CD14-positive monocyte (primary cell): ENCODE measurements around the gene RFX7. TPM values are rescaled to one million over a fixed set of nuclear protein-coding genes. Genes with fewer than 3 reads are reported as not detected.

Experiments
- DNase-seq, 3 donors: peaks; one replicate each; pipeline ENCODE4 v3.0.0-alpha.2; 2011 to 2022
- H2AFZ ChIP-seq: 2 replicates; pipeline ENCODE4 v1.6.0; 2012; ENCODE audit warnings: mild to moderate bottlenecking, low read depth, low read length, inconsistent platforms; ENCODE audit not compliant: insufficient read depth, poor library complexity, severe bottlenecking
- H3K27ac ChIP-seq, 2 donors: 1 replicate in 1 of 2; 2 replicates in 1 of 2; pipeline ENCODE4 v1.5.1; 2012 to 2013; ENCODE audit warnings: low read length in 2 of 2, control low read depth in 1 of 2, inconsistent platforms in 1 of 2, low read depth in 1 of 2, mild to moderate bottlenecking in 1 of 2
- H3K27me3 ChIP-seq, 2 donors: one replicate each; pipeline versions ENCODE4 v1.6.0 to v1.6.1; 2011 to 2013; ENCODE audit warnings: low read length in 2 of 2; ENCODE audit not compliant: control insufficient read depth in 2 of 2, insufficient read depth in 2 of 2
- H3K36me3 ChIP-seq, 2 donors: replicated peaks in 1 of 2; 1 replicate in 1 of 2; 2 replicates in 1 of 2; pipeline versions ENCODE4 v1.5.1 to v1.6.1; 2012 to 2013; ENCODE audit warnings: low read length in 2 of 2, control low read depth in 1 of 2, inconsistent platforms in 1 of 2, mild to moderate bottlenecking in 1 of 2; ENCODE audit not compliant: insufficient read depth in 2 of 2, control insufficient read depth in 1 of 2
- H3K4me1 ChIP-seq, 2 donors: 1 replicate in 1 of 2; 2 replicates in 1 of 2; pipeline versions ENCODE4 v1.5.1 to v1.6.1; 2012 to 2013; ENCODE audit warnings: low read length in 2 of 2, control low read depth in 1 of 2, inconsistent platforms in 1 of 2, mild to moderate bottlenecking in 1 of 2, moderate library complexity in 1 of 2; ENCODE audit not compliant: insufficient read depth in 2 of 2, control insufficient read depth in 1 of 2
- H3K4me2 ChIP-seq: replicated peaks from 2 replicates; pipeline ENCODE3; 2012; ENCODE audit warnings: low read length, moderate library complexity, mild to moderate bottlenecking; ENCODE audit not compliant: poor library complexity, severe bottlenecking; ENCODE audit errors: extremely low read depth
- H3K4me3 ChIP-seq, 3 experiments: fragments of 200-600 bp in 1 of 3; sonication (generic) in 1 of 3; replicated peaks in 1 of 3; 1 replicate in 2 of 3; 2 replicates in 1 of 3; pipeline ENCODE4 v1.5.1; 2011 to 2013; ENCODE audit warnings: low read length in 3 of 3, mild to moderate bottlenecking in 3 of 3, control low read depth in 2 of 3, low read depth in 2 of 3, inconsistent platforms in 1 of 3, moderate library complexity in 1 of 3
- H3K79me2 ChIP-seq: 2 replicates; pipeline ENCODE4 v1.6.0; 2012; ENCODE audit warnings: mild to moderate bottlenecking, control low read depth, inconsistent platforms, low read length, moderate library complexity; ENCODE audit not compliant: insufficient read depth
- H3K9ac ChIP-seq: 2 replicates; pipeline ENCODE4 v1.6.0; 2017; ENCODE audit warnings: low read length, mild to moderate bottlenecking; ENCODE audit not compliant: insufficient read depth, poor library complexity, severe bottlenecking
- H3K9me3 ChIP-seq, 2 donors: replicated peaks in 1 of 2; 1 replicate in 1 of 2; 2 replicates in 1 of 2; pipeline versions ENCODE4 v1.5.1 to v1.6.1; 2012 to 2013; ENCODE audit warnings: low read length in 2 of 2, control low read depth in 1 of 2; ENCODE audit not compliant: control insufficient read depth in 1 of 2, insufficient read depth in 1 of 2
- H4K20me1 ChIP-seq: 2 replicates; pipeline ENCODE4 v1.6.0; 2012; ENCODE audit warnings: mild to moderate bottlenecking, low read length, control low read depth, moderate library complexity; ENCODE audit not compliant: insufficient read depth
- H3K27ac Mint-ChIP-seq, 7 donors: one replicate each; pipeline ENCODE4 v1.8.0; 2020; ENCODE audit warnings: mild to moderate bottlenecking in 7 of 7, mixed read lengths in 7 of 7, moderate library complexity in 6 of 7, inconsistent platforms in 2 of 7
- H3K27me3 Mint-ChIP-seq, 3 donors: one replicate each; pipeline ENCODE4 v1.8.0; 2021 to 2022; ENCODE audit warnings: low read depth in 3 of 3, mild to moderate bottlenecking in 3 of 3, mixed read lengths in 3 of 3, moderate library complexity in 3 of 3, inconsistent platforms in 1 of 3
- H3K36me3 Mint-ChIP-seq, 2 donors: one replicate each; pipeline ENCODE4 v1.8.0; 2020; ENCODE audit warnings: mixed read lengths in 2 of 2, inconsistent platforms in 1 of 2, mild to moderate bottlenecking in 1 of 2
- H3K4me1 Mint-ChIP-seq: one replicate; pipeline ENCODE4 v1.8.0; 2020; ENCODE audit warnings: mild to moderate bottlenecking, mixed read lengths
- H3K4me3 Mint-ChIP-seq, 2 donors: one replicate each; pipeline ENCODE4 v1.8.0; 2020; ENCODE audit warnings: mild to moderate bottlenecking in 2 of 2, mixed read lengths in 2 of 2, moderate library complexity in 1 of 2
- H3K9me3 Mint-ChIP-seq, 7 donors: one replicate each; pipeline ENCODE4 v1.8.0; 2020 to 2022; ENCODE audit warnings: mixed read lengths in 7 of 7, mild to moderate bottlenecking in 6 of 7, moderate library complexity in 6 of 7, inconsistent platforms in 2 of 7
- CTCF ChIP-seq: fragments of 200-600 bp; IDR thresholded peaks from one replicate; pipeline ENCODE4 v1.8.0; 2022; ENCODE audit warnings: antibody characterized with exemption, mild to moderate bottlenecking
- WGBS: methylation state at CpG from one replicate; pipeline ENCODE4 v1.1.5; 2013; ENCODE audit warnings: missing lambda C conversion rate; ENCODE audit not compliant: insufficient coverage; 5-methylcytosine and 5-hydroxymethylcytosine counted together
- intact Hi-C, 2 donors: fragments of 100-400 bp; cut with micrococcal nuclease; formaldehyde crosslinking; loops; one replicate each; pipeline versions ENCODE4 v1.15.0 to v1.15.1; 2023
- polyA plus RNA-seq, 3 donors: library from polyadenylated mRNA; depleted of rRNA in 1 of 3; unstranded in 2 of 3; stranded (reverse) in 1 of 3; fragments of 300-500 nt in 2 of 3; fragments of >200 nt in 1 of 3; fragmentation: Illumina TruSeq in 2 of 3; gene quantifications; 1 replicate in 2 of 3; 2 replicates in 1 of 3; pipeline ENCODE4 v1.2.3, GENCODE V29; 2012 to 2021

RFX7 gene
- polyA plus RNA-seq, 3 donors, result 1.0 to 2.9 (median 1.2) TPM

GRCh38 chr15:56076640-56077039 is 167.0 kb downstream of the RFX7 start:
- Histone ChIP-seq H3K4me3 (no peak overlapping the region), H3K36me3 (no peaks in the 10 kb centered on the region), H3K27me3 (no peaks in the 10 kb centered on the region), H3K4me2 (no peak overlapping the region), H2AFZ (no peak overlapping the region), H4K20me1 (no peaks in the 10 kb centered on the region), H3K9ac (no peak overlapping the region), H3K79me2 (no peaks in the 10 kb centered on the region), H3K4me1 (no peaks in the 10 kb centered on the region), H3K27ac (no peak overlapping the region), H3K9me3 (no peaks in the 10 kb centered on the region)
- peaks cover 0 to 3% (median 0%) of the 10 kb centered on the region in 3 donors for H3K27me3 Mint-ChIP-seq
- no peaks in the 10 kb centered on the region for H3K36me3 Mint-ChIP-seq
- no peak overlapping the region for H3K27ac Mint-ChIP-seq
- WGBS, result no CpG with 5 or more reads among the region's 2 CpGs
- no peak overlapping the region for H3K4me3 Mint-ChIP-seq
- TF ChIP-seq CTCF, result no peak
- intact Hi-C loops, result no loop called here
- no peak for DNase-seq
- peaks cover 4 to 14% (median 8%) of the 10 kb centered on the region in 7 donors for H3K9me3 Mint-ChIP-seq
- H3K4me1 Mint-ChIP-seq, result no peaks in the 10 kb centered on the region

GRCh38 chr15:56074481-56075265 is 169.0 kb downstream of the RFX7 start:
- H3K9me3 Mint-ChIP-seq, result peaks cover 1 to 15% (median 10%) of the 10 kb centered on the region in 7 donors
- intact Hi-C loops, result no loop called here
- Histone ChIP-seq H3K4me1 (no peaks in the 10 kb centered on the region), H3K79me2 (no peaks in the 10 kb centered on the region), H2AFZ (no peak overlapping the region), H3K9me3 (peaks cover 0 to 4% of the 10 kb centered on the region in 2 donors), H3K27me3 (no peaks in the 10 kb centered on the region), H3K4me3 (no peak overlapping the region), H3K27ac (no peak overlapping the region), H3K4me2 (no peak overlapping the region), H3K36me3 (no peaks in the 10 kb centered on the region), H4K20me1 (no peaks in the 10 kb centered on the region), H3K9ac (no peak overlapping the region)
- no peak for TF ChIP-seq CTCF
- peaks cover 0 to 3% (median 0%) of the 10 kb centered on the region in 3 donors for H3K27me3 Mint-ChIP-seq
- no peak for DNase-seq
- H3K4me1 Mint-ChIP-seq, result no peaks in the 10 kb centered on the region
- H3K27ac Mint-ChIP-seq, result no peak overlapping the region
- no peak overlapping the region for H3K4me3 Mint-ChIP-seq
- H3K36me3 Mint-ChIP-seq, result no peaks in the 10 kb centered on the region
- WGBS, result no CpG with 5 or more reads among the region's 5 CpGs
